ENCODE results near the gene EEF1G.

The EEF1G gene

GRCh38 chr11:62615521-62615920 lies 41.8 kb upstream of the EEF1G start:
- H3K27me3 ChIP-seq, result no peaks in the 10 kb centered on the region

GRCh38 chr11:62614275-62614674 lies 40.6 kb upstream of the EEF1G start:
- Histone ChIP-seq H3K27ac (peak overlapping the region; percentile 95 to 98), H3K9me3 (no peaks in the 10 kb centered on the region), H3K36me3 (peaks cover 0 to 48% (median 23%) of the 10 kb centered on the region in 3 donors), H3K27me3 (no peaks in the 10 kb centered on the region), H3K4me1 (peaks cover 0 to 33% (median 27%) of the 10 kb centered on the region in 4 donors), H3K4me3 (no peak overlapping the region)
- intact Hi-C loops (cut with DNase I; ENCODE audit: low total_unique reads), result loop anchor here (10.0 kb wide), 1 partner anchor 91 kb away; the partner anchor contains the start of genes BSCL2 and GNG3
- no peak for DNase-seq
- no peak for TF ChIP-seq CTCF (IDR thresholded peaks at IDR 0.05)

More at GRCh38 chr11:62615521-62615920, 41.8 kb upstream of the EEF1G start:
- Histone ChIP-seq H3K27ac (no peak overlapping the region), H3K9me3 (no peaks in the 10 kb centered on the region), H3K36me3 (peaks cover 0 to 37% (median 11%) of the 10 kb centered on the region in 3 donors), H3K4me1 (peaks cover 0 to 40% (median 28%) of the 10 kb centered on the region in 4 donors), H3K4me3 (no peak overlapping the region)
- TF ChIP-seq CTCF (IDR thresholded peaks at IDR 0.05), result no peak
- intact Hi-C loops (cut with DNase I; ENCODE audit: low total_unique reads), result loop anchor here (10.0 kb wide), 1 partner anchor 89 kb away; the partner anchor contains the start of genes BSCL2 and GNG3
- no peak for DNase-seq

- H3K4me3 ChIP-seq, result peak overlapping the region; percentile 85 to 88
- TF ChIP-seq CTCF (IDR thresholded peaks at IDR 0.05), result no peak
- DNase-seq, result no peak
- H3K27ac ChIP-seq, result peak overlapping the region; percentile 95 to 98
- H3K36me3 ChIP-seq, result peaks cover 6 to 57% (median 33%) of the 10 kb centered on the region in 3 donors
- intact Hi-C loops (cut with DNase I; ENCODE audit: low total_unique reads), result loop anchor here (10.0 kb wide), 1 partner anchor 91 kb away; the partner anchor contains the start of genes BSCL2 and GNG3
- peaks cover 0 to 33% (median 27%) of the 10 kb centered on the region in 4 donors for H3K4me1 ChIP-seq
- no peaks in the 10 kb centered on the region for H3K9me3 ChIP-seq
- H3K27me3 ChIP-seq, result no peaks in the 10 kb centered on the region
These were observed 39.6 kb upstream of the EEF1G start for GRCh38 chr11:62613291-62613778.

- H3K9me3 ChIP-seq, result no peaks in the 10 kb centered on the region
- TF ChIP-seq CTCF (IDR thresholded peaks at IDR 0.05), result peak; percentile 82 to 92
- H3K27ac ChIP-seq, result peak within 1 kb of the TSS; percentile 95 to 98
- H3K4me1 ChIP-seq, result peaks cover 0 to 33% (median 27%) of the 10 kb centered on the region in 4 donors
- DNase-seq, result peak; percentile 91 to 96
- no peaks in the 10 kb centered on the region for H3K27me3 ChIP-seq
- H3K36me3 ChIP-seq, result peaks cover 10 to 64% (median 39%) of the 10 kb centered on the region in 3 donors
- H3K4me3 ChIP-seq, result peak within 1 kb of the TSS; percentile 85 to 88
- intact Hi-C loops (cut with DNase I; ENCODE audit: low total_unique reads), result loop anchor here (10.0 kb wide), 1 partner anchor 92 kb away; the partner anchor contains the start of genes BSCL2 and GNG3
These were observed 38.9 kb upstream of the EEF1G start, which contains the start of the genes EML3 and ROM1 for GRCh38 chr11:62612366-62613290. TSS of gene EML3 (minus strand) at chr11:62612775. CDS start at chr11:62612457, 318 bp downstream. TSS of gene ROM1 (plus strand) at chr11:62613257. CDS start at chr11:62613282, 25 bp downstream.

- intact Hi-C loops (cut with DNase I; ENCODE audit: low total_unique reads), result loop anchor here (10.0 kb wide), 1 partner anchor 93 kb away; the partner anchor contains the start of genes BSCL2 and GNG3
- H3K27ac ChIP-seq, result peak overlapping the region; percentile 95 to 98
- peaks cover 0 to 33% (median 27%) of the 10 kb centered on the region in 4 donors for H3K4me1 ChIP-seq
- H3K9me3 ChIP-seq, result no peaks in the 10 kb centered on the region
- peak overlapping the region; percentile 85 to 88 for H3K4me3 ChIP-seq
- H3K27me3 ChIP-seq, result no peaks in the 10 kb centered on the region
- DNase-seq, result peak; percentile 55 to 83
- peaks cover 10 to 63% (median 46%) of the 10 kb centered on the region in 3 donors for H3K36me3 ChIP-seq
- no peak for TF ChIP-seq CTCF (IDR thresholded peaks at IDR 0.05)
These were observed 38.1 kb upstream of the EEF1G start for GRCh38 chr11:62611705-62612365.

Data from tibial artery (tissue), 4 donors.